Astrocyte of the cerebellum (primary cell): ENCODE data around the gene GPC2.

Experiments used
- DNase-seq: peaks from one replicate; pipeline ENCODE4 v3.0.0-alpha.2; 2011; ENCODE audit warnings: low read depth
- H3K4me3 ChIP-seq: 2 replicates; pipeline ENCODE4 v1.5.1; 2011; ENCODE audit warnings: mild to moderate bottlenecking, low read depth, low read length, moderate library complexity
- CTCF ChIP-seq: IDR thresholded peaks from 2 replicates; pipeline ENCODE4 v1.5.1; 2012; ENCODE audit warnings: low read length, low read depth, moderate library complexity, mild to moderate bottlenecking; ENCODE audit errors: missing control alignments
- in situ Hi-C: cut with HindIII; loops from 2 replicates; pipeline ENCODE4 v1.10.0; 2017; ENCODE audit warnings: low sequenced_read_pairs

GPC2 gene

GRCh38 chr7:100156331-100157068 is 20.7 kb downstream of the GPC2 start:
- in situ Hi-C loops, result no loop called here
- no peak for DNase-seq
- TF ChIP-seq CTCF, result no peak
- no peak overlapping the region for H3K4me3 ChIP-seq

- TF ChIP-seq CTCF, result no peak
- DNase-seq, result no peak
- in situ Hi-C loops, result no loop called here
- no peak overlapping the region for H3K4me3 ChIP-seq
These were observed 21.4 kb downstream of the GPC2 start for GRCh38 chr7:100155553-100156317.

GRCh38 chr7:100154651-100155491 is 22.3 kb downstream of the GPC2 start:
- no peak for DNase-seq
- H3K4me3 ChIP-seq, result no peak overlapping the region
- TF ChIP-seq CTCF, result no peak

GRCh38 chr7:100153708-100154535 is 23.3 kb downstream of the GPC2 start:
- in situ Hi-C loops, result no loop called here
- no peak for DNase-seq
- no peak overlapping the region for H3K4me3 ChIP-seq
- no peak for TF ChIP-seq CTCF

More at GRCh38 chr7:100154651-100155491, 22.3 kb downstream of the GPC2 start:
- in situ Hi-C loops, result no loop called here

GRCh38 chr7:100152937-100153666 is 24.1 kb downstream of the GPC2 start:
- in situ Hi-C loops, result no loop called here
- DNase-seq, result no peak
- no peak overlapping the region for H3K4me3 ChIP-seq
- no peak for TF ChIP-seq CTCF
